DMS 273 (cell line): ENCODE results near the gene FHOD3.

Experiments
- DNase-seq: peaks from one replicate; lab custom pipeline; 2025; ENCODE audit not compliant: unreplicated experiment; lab: John Stamatoyannopoulos, UW

FHOD3 gene

DNA sequence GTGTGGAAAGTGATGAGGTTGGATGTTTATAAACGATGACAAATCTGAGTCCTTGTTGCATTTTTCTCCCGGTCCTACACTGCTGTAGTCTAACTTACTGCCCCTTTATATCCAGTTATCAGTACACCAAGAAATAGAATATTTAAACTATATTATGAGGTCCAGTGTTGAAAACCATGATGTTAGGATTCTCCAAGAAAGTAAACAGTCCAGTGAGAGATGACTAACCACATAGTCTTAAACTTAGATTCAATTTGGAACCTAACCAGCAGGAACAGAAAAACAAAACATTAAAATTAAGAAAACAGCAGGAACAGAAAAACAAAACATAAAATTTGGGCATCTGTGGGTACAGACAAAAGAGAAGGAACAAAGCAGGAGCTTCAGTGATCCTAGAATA lies 388.1 kb downstream of the FHOD3 start:
- DNase-seq: no peak

DNA sequence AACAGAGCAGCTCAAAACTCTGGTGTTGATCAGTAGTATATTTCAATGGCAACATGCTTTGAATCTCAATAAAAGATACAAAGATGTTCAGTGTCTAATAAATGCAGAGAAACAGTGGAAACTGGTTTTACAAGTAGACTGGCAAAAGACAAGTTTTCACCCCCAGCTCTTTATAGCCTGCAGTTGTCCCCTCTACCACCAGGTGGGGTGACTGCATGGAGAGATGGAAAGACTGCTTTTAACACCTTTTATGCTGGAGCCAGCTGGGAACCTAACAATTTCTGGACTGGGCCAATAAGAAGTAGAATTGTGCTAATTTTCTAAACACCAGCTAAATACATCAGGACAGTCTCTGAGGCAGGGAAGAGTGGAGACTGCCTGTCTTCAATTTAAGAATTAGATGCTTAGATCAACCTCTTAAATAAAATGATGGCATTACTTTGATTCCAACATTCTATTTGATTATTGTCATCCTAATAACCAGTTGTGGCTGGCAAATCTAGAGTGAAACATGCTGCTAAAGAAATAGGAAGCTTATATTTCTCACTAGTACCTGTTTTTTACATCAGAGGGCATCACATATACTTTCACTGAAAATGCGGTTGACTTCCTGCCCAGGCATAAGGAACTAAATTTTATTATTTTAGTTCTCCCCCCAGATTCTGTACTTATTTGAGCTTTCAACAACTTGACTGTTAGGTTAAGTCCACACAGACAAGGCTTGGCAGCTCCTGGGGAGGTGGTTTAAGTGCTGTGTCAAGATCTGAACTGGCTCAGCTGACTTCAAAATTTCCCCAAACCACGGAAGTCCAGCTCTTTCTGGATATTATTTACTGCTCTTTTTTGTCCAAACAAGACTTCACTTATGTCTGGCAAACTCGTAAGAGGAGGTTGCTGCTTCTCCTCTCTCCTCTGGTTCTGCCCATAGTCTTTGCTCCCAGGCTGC lies 390.8 kb downstream of the FHOD3 start:
- peak; percentile 88 for DNase-seq

DNA sequence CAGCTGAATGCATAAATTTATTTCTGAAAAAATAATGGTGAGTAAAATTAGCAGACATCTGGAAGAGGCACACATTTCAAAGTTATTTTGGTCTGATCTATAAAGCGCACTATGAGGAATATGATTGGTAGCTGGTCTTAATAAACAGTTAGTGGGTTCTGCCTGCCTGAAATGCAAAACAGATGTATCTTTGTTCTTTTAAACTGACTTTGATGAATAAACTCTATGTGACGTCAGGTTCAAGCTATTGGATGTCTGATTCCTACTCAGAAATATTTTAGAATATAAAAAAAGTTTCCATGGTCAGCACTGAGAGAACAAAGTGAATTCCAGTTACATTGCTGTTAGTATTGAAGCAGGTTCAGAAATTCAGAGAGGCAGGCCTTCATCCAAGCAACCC lies 394.9 kb downstream of the FHOD3 start:
- DNase-seq: no peak

DNA sequence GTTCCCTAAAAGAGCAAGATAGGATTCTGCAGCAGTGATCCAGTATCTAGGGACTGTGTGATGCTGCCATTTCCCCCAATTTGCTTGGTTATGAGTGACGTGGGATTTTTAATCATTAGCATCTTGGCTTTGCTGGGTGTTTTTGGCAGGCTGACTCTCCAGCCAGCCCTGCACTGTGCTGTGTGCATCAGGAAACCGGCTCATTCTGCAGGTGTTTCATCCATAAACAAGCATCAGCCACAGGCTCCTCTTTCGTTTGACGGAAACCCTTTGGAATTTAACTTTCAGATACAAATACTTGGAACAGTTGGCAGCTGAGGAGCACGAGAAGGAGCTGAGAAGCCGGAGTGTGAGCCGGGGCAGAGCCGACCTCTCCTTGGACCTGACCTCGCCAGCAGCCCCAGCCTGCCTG lies 395.4 kb downstream of the FHOD3 start:
- no peak for DNase-seq

DNA sequence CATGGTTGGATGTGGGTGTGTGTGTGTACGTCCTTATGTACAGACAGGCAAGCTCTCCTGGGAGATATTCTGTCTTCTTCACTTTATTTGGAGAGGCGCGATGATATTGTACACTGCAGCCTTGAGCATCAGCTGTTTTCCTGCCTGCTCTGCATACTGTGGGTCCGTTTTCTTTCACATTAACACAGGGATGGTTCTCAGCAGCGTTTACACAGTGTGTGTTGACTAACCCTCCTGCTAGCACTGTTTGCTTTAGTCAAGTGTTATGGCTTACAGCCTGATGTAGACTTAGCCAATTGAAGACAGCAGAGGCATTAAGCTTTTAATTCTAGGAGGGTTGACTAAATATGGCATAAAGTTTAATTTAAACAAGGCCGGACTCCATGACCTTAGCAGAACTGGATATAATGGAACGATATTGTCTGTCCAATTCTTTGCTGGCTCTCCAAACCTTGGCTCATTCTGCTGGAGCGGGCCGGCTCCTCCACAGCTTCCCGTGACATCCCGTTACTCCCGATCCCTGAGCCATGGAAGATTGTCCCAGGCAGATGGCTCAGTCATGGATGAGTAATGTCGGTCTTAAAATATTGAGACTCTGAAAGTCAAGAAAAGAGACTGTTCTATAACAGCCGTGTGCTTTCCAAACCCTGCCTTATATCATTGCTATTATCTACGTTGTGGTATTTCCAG lies 396.6 kb downstream of the FHOD3 start:
- DNase-seq: peak; percentile 15

DNA sequence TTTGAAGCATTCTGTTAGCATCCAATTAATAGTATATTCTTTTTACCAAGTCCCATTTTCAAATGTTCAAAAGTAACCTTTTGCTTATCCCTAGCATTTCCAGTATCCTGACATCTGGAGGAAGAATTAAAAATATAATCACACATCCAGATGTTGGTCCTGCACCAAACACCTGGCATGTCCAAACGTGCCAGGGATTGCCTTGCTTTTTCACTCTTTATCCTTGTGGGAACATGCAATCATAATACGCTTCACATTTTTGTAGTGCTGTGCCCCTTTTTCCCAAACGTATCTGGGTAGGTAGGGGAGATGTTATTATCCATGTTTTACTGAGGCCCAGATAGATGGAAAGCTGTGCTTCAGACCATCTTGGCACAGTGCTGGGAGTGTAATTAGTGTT lies 398.3 kb downstream of the FHOD3 start:
- peak; percentile 18 for DNase-seq

DNA sequence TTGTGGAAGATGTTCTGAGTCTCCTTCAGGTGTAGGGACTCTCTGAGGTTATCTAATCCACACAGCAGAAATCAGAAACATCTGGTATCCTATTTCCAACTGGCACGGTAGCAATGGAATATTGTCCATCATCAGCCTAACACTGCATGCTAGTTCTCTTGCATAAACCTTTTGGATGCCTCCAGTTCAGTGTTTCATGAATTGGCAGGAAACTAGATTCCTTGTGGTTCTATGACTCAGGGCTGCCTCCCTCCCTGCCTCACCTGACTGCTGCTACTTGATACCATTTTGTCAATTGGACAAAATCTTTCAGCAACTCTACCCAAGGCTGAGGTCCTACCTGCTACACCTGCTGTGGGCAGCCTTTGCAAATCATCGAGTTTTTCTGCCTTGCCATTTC lies 400.4 kb downstream of the FHOD3 start:
- no peak for DNase-seq

DNA sequence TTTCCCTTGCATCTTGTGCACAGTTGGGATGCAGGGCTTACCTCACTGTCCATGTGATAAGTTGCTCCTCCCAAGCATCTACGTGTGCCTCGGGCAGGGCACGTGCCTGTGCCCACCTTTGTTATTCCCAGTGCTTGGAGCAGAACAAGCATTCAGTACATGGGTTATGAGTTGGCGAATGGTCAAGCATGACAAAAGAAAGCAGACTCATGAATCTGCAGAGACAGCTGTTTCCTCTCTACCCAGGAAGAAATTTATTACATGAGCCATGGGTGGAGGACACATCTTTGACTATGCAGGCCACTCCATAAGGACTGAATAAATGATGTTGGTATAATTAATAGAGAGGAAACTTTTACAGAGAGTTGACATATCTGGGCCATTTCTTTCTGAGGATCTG lies 403.4 kb downstream of the FHOD3 start:
- no peak for DNase-seq

DNA sequence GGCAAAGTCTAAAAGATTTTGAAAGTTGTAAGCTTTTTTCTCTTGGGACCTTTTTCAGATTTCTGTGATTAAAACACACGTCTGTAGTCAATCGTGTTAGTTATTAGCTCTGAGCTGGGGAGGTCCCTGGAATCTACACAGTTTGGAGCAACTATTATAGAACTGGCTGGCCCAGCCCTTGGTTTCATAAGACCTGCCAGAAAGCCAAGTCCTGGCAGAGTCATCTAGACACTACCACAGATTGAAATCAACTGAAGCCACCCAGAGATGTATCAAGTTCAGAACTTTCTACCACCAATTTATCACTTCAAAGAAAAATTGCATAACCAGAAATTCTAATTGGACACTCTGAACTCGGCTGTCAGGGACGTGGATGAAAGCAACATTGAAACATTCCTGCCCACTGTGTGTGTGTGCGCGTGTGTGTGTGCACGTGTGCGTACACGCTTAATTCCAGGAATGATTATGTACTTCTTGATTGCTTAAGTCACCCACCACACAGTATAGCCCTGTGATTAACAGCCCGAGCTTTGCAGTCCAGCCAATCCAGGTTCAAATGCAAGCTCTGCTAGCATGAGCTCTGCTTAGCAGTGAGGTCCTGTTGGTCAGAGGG lies 405.0 kb downstream of the FHOD3 start:
- no peak for DNase-seq

DNA sequence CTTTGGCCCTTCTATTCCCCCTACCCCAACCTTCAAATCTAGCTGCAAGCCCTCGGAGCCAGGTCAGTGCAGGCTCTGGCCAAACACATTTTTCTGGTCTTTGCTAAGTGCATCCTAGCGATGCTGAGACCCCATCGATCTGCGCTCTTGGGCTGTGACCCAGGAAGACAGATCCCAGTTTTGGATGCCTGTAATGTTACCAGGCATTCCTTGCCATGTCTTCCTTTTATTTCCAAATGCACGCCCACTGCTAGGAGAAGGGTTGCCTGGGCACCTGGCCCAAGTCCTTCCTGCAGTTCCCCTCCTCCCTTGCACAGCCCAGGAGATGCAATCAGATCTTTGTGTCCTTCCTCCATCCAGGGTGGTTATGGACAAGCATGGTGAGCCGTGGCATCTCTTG lies 406.6 kb downstream of the FHOD3 start:
- DNase-seq: no peak

DNA sequence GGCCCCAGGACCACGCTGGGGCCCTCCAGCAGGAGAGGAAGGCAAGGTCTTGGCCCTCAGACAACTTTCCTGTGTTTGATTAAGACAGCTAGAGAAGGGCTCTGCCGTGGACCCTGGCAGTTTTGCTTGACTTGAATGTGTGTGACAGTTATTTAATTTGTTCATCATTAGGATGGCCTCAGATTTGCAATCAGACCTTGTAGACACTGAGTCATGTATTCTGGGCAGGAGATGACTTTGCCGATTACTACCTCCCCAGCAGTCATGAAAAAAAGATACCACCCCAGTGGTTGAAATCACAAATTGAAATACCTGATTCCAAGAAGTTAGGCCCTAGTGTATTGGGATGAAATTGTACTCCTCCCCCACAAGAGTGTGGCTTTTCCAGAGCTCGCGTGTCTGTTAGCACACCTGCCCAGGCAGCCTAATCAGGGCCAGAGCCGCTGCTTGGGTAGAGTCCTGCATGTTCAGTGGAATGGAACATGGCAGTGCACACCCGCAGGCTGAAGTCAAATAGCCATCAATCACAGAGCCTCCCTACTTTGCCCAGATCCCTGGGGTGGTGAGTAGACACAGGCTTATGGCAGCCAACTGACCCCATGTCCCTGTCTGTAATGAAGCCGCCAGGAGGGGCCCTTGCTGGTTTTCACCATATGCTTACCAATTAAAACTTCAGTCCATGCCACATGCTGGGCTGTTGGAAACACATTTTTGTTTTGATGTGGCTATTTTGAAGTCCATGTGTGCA lies 408.8 kb downstream of the FHOD3 start:
- DNase-seq: peak; percentile 66

DNA sequence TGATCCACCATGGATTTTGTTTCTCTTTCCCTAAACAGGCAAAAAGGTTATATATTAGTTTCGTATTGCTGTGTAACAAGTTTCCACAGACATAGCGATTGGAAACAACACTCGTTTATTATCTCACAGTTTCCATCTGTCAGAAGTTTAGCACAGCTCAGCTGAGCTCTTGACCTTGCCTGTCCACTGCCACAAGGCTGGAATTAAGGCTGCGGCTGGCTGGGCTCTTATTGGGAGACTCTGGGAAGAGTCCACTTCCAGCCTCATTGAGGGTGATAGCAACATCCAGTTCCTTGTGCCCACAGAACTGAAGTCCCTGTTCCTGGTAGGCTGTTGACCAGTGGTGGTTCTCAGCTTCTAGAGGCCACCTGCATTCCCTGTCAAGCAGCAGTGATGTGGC lies 410.9 kb downstream of the FHOD3 start:
- DNase-seq: no peak

DNA sequence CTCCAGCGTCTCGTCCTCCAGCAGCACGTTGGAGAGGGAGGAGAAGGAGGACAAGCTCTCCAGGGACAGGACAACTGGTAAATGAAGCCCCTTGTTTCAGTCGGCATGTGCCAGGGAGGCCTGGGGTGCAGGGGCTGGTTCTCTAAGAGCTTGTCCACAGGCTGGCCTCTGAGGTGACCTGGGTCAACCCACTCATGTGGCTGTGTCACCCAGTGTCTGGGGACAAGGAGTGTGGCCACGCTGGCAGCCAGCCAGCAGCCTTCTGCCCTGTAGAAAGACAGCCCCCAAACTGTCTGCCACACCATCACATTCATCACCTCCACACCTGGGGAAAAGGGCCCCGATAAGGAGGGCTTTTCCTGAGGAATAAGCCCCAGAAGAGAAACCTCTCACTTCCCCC lies 411.8 kb downstream of the FHOD3 start:
- no peak for DNase-seq

DNA sequence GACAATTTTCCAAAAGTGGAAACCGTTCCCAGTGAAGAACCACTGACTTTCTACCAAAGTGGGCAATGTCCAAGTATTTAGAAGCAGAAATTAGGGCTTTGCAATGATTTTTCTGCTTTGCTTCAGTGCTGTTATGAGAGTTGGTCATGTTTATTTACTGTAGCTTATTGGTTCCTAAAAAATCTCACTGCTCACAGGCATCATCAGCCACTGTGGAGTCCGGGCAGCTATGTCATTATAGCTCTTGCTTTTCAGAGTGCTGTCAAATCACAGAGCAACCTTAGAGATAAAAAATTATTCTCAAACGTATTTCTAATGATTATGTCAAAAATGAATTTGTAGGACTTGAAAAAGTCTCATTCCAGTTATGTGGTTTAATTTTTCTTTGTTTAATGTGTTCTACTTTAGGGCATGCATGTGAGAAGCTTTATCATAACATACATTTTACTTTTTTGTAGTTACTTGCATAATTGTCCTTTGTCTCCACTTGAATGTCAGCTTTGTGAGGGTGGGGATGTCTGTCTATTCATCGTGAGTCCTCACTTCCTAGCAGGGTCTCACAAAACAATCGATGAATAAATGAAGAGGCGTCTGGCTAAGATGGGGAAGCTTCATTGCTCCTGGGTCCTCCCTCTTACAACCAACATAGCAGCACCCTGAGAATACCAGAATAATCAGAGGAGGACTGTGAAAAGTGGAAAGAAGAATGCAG lies 413.7 kb downstream of the FHOD3 start:
- DNase-seq: no peak

DNA sequence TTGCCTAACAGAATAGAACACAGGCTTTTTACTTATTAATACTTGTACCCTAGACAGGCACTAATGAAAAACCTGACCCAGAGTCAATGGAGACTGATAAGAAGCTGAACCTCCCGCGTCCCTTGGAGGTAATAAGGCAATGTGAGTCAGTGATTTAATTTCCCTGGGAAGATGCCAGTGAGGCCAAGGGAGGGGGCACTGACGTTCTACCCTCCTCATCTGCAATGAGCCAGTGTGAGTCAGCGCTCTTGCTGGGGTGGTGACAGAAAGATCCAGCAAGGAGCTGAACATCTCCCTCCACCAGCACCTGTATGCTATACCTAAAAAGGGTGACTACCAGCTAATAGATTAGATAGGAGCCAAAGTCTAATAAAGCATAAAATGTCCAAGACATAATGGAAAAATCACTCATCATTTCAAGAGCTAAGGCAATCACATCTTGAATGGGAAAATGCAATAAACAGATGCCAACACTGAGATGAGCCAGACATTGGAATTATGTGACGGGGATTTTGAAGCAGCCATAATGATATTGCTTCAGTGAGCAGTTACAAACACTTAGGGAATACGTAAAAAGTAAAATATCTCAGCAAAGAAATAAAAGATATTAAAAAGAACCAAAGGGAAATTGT lies 414.4 kb downstream of the FHOD3 start:
- peak; percentile 40 for DNase-seq

DNA sequence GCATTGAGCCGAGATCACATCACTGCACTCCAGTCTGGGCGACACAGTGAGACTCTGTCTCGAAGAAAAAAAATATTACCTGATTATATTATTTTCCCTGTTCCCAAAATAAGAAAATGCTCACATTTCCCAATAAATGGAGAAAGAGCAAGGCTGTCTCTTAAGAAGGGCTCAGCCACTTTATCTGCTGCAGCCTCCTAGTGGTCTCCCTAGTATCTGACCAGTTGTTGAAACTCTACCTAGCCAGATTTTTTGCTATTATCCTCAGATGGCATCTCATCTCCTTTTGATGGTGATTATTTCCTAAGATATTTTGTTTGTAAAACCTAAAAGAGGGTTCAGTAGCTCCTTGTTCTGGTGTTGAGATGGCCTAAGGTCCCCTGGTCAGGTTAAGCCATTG lies 417.0 kb downstream of the FHOD3 start:
- DNase-seq: no peak

DNA sequence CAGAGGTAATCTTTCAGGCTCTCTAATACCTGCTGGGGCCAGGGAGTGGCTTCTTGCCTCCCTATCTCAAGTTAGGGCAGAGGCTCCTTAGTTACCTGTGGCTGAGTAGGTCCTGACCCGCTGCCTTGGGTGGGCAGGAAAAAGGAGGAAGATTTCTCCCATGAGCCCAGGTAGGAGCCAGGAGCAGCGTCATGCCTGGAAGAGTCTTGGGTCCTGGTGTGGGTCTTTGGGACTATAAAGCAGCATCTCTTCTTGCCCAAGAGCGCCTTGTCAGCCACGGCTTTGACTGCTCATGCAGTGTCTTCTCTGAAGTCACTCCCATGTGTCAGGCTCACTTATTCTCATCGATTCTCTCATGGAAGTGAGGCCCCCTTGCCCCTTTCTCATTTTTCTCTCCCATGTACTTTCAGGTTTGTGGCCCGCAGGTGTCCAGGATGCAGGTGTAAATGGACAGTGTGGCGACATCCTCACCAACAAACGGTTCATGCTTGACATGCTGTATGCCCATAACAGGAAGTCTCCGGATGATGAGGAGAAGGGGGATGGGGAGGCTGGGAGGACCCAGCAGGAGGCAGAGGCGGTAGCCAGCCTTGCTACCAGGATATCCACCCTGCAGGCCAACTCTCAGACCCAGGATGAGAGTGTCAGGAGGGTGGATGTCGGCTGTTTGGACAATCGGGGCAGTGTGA lies 420.1 kb downstream of the FHOD3 start:
- no peak for DNase-seq

DNA sequence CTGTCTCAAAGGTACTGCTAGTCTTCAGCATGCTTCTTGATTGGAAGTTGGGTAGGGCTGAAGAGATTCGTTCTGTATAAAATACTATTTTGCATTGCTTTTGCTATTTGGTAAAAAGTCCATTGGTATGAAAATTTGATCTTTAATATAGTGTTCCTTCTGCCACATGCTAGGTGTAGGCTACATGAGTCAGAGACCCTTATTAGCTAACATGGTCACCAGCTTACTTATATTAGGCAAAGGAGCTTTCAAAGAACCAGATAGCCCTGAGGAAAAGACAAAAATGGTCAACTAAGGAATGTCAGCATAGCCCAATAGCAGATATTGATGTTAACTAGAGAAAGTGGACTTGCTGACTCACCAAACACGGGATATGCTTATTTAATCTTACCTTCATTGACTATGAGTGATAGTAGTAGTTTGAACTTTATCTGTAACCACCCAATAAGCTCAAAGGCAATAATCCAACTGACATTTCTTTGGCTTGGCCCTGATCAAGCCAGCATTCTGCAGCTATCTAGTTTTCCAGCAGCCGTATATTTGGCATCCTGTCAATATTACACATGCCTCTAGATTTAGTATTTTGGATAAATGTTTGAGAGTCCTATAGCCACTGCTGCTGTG lies 421.3 kb downstream of the FHOD3 start:
- DNase-seq: no peak

DNA sequence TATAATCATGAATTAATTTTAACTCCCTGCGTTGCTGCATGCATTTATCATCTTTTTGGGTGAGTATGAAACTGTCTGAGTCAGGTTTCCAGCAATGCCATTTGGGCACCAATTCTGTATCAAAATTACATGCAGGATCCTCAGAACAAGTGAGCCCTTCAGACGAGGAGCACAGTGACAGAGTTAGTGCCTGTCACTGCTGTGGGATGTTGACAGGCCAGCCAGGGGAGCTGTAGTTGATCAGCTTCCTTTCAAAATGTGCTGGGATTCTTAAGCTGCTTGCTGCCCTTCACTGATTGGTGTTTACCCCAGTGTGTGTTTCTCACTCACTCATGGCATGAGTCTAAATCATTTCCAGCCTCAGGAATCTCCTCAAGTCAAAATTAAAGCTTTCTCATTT lies 422.1 kb downstream of the FHOD3 start:
- no peak for DNase-seq
